Stimulated activated CD8-positive, alpha-beta memory T cell treated with anti-CD3 and anti-CD28 coated beads, Interleukin-15, amount 100 ng/mL, for 24 hours (primary cell): ENCODE data around the gene CLDN16.

Experiments
- DNase-seq: peaks from one replicate; pipeline ENCODE4 v3.0.0-alpha.2; 2020; ENCODE audit warnings: low read depth

The CLDN16 gene

GRCh38 chr3:190387578-190388213, at the start of gene CLDN16:
Gene CLDN16, plus strand, starts transcription at chr3:190388163. Its CDS starts 167 bp downstream, at chr3:190388330.
- DNase-seq = no peak

GRCh38 chr3:190338717-190339116, 49.2 kb upstream of the CLDN16 start:
- DNase-seq = no peak

GRCh38 chr3:190339130-190339529, 48.8 kb upstream of the CLDN16 start:
- DNase-seq = no peak

DNA sequence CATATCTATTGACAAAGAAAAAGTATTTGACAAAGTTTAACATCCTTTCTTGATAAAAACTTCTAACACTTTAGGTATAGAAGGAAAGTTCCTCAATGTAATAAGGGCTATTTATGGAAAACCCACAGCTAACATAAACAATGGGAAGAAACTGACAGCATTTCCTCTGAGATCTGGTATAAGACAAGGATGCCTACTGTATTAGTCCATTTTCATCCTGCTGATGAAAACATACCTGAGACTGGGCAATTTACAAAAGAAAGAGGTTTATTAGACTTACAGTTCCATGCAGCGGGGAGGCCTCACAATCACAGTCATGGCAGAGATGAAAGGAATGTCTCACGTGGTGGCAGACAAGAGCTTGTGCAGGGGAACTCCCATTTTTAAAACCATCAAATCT, 47.9 kb upstream of the CLDN16 start:
- DNase-seq = no peak

- DNase-seq = no peak
Observed at GRCh38 chr3:190345027-190345821, 42.7 kb upstream of the CLDN16 start.

- DNase-seq = no peak
Observed at GRCh38 chr3:190345878-190346277, 42.1 kb upstream of the CLDN16 start.

DNA sequence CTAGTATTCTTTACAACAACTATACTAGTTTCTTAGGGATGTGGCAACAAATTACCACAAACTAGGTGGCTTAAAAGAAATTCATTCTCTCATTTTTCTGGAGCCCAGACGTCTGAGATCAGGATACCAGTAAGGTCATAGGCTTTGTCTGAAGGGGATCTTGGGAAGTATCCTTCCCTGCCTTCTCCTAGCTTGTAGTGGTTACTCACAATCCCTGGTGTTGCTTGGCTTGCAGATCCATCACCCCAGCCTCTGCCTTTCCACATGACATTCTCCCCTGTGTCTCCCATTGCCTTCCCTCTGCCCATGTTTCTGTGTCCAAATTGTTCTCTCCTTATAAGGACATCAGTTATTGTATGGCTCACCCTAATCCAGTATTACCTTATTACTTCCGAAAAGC, 41.4 kb upstream of the CLDN16 start:
- no peak for DNase-seq

GRCh38 chr3:190352861-190353457, 35.0 kb upstream of the CLDN16 start:
- no peak for DNase-seq

DNA sequence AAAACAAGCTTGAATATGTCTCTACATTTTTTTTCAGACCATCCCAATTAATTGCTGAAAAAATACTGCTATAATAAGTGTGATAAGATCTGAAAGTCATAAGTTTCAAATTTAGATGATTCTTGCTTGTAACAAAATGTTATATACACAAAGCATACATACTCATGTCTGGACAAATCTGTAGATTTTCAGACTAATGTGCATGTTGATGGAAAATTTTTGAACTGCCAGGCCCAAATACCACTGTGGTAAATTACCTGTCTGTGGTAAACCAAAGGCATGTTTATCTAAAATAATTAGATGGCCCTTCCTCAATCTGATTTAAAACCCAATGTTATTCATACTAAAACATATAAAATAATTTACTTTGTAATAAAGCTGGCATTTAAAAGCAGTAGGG, 31.7 kb upstream of the CLDN16 start:
- DNase-seq = no peak

DNA sequence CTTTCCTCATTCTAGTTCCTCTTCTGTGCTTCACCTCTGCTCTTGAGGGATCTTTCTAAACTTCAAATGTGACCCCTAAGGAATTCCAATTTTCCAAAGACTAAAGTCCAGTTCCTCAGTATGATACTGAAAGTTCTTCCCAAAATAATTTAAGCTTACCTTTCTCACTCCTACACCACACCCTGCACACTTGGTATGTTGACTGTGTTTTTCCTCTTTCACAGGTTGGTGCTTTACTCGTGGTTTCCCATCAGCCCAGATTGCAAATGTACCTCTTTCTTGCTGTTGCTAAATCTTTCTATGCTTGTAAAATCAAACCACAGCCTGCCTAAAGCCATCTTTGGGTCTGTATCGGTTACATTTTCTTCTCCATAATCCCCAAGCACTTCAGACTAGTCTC, 30.5 kb upstream of the CLDN16 start:
- no peak for DNase-seq

DNA sequence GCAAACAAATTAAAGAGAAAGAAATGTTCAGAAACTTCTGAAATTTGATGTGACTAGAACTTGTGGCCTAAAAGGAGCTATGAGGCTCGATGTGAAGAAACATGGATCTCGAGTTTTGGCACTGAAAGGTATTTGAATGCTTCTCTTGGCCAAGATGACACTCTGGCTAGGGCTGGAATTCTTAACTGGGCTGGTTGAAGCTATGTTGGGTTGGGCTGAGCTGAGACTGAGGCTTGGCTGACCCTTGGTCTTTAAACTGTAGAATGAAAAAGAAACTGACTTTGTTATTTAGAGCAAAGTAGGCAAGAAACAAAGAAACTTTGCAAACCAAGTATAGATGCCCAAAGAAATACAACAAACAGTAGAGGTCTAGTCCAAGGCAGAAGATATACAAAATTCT, 28.1 kb upstream of the CLDN16 start:
- no peak for DNase-seq

DNA sequence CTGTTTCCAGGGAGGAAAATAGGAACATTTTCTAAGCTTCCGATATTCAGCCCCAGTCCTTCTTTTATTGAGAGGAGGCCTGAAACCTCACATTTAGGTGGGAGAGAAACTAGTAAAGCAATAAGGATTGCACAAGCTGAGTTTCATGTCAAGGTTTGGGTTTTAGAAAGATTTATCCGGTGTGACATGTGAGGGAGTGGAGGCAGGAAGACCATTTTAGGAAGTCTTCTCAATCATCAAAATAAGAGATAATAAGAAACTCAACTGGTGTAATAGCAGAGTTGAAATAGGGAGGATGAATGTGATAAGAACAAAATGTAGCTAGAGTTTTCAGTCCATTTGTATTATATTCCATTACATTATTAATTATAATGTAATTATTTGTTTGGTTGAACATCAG, 27.7 kb upstream of the CLDN16 start:
- no peak for DNase-seq

GRCh38 chr3:190361791-190362190, 26.2 kb upstream of the CLDN16 start:
- DNase-seq = no peak

DNA sequence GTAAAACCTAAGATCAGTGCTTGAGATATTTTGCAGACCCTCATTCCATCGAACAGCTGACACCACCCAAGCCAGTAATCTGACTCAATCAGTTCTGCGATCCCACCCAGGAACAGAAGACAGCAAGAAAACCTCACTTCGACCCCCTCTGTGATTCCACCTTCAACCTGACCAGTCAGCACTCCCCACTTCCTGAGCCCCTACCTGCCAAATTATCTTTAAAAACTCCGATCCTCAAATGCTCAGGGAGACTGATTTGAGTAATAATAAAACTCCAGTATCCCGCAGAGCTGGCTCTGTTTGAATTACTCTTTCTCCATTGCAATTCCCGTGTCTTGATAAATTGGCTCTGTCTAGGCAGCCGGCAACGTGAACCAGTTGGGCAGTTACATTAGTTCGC, 25.7 kb upstream of the CLDN16 start:
- no peak for DNase-seq

DNA sequence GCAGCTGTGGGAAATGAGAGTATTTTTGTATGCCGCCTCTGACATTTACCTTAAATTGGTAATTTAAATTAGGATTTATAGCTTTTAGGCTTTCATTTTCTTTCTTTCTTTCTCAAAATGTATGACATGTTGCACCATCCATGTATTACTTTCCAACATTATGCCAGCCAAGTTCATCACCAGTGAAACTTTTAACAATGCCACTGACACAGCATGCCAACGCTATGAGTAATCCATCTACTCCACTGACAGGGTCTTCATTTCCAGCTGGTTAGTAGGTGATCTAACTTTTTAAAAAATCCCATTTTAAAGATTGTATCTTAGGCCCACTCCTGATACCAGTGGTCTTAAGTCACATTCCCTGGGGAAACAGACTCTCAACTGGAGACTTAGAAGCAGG, 21.8 kb upstream of the CLDN16 start:
- no peak for DNase-seq

DNA sequence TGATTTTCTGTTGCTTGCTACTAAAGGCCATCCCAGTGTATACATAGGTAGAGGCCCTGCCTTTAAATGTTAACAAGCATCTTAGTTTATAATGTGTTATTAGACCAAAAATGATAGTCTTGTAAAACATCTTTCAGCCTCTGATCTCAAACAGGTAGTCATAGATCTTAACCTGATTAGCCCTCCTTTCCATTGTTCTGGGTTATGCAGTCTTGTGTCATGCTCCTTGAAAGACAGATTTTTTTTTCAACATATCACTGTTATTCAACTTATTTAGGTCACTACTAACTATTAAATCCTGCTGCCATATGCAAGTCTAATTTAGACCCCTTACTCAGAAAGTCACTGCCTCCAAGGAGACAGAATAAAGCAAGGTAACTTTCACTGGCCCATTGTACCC, 19.1 kb upstream of the CLDN16 start:
- no peak for DNase-seq

DNA sequence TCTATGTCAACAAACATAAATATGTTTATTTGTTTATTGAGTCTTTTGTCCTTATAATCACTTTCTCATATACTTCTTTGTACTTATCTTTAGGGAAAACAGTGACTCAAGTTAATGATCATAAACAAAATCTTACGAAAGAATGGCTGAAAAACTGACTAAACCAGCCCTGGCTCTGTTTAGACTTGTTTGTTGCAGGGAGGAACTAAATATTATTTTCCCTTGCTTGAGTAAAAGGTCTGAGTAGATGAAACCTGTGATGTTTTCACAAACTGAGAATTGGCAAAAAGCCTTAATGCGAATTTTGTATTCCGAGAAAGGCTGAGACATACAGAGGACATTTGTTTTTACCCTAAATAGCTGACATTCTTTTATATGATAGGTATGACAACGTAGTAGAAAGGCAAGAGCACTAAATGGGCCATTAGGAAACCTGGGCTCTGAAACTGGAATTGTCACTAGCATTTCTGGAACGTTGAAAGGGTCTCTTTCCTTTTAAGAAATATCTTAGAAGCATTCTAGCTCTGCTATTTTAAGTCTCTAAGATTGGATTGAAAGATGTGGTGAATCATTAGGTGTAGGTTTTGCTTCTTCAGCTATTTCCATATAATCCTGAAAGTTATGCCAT, 18.2 kb upstream of the CLDN16 start:
- DNase-seq = no peak

- no peak for DNase-seq
Observed at GRCh38 chr3:190370369-190370768, 17.6 kb upstream of the CLDN16 start.

DNA sequence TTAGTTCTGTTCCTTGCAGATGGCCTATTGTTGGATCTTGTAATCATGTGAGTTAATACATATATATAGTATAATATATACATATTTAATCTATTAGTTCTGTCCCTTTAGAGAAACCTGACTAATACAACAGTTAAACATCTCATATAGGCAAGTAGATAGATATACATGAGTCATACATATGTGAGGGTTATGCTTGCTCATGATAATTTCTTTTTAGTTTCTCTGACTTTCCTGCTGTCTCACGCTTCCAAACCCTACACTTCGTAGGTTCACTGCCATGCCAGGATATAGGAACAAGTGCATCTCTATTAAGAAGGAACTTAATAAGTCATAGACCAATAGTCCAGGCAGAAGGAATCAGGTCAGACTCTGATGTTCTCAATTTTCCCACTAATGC, 16.8 kb upstream of the CLDN16 start:
- no peak for DNase-seq

- no peak for DNase-seq
Observed at GRCh38 chr3:190375246-190375645, 12.7 kb upstream of the CLDN16 start.

DNA sequence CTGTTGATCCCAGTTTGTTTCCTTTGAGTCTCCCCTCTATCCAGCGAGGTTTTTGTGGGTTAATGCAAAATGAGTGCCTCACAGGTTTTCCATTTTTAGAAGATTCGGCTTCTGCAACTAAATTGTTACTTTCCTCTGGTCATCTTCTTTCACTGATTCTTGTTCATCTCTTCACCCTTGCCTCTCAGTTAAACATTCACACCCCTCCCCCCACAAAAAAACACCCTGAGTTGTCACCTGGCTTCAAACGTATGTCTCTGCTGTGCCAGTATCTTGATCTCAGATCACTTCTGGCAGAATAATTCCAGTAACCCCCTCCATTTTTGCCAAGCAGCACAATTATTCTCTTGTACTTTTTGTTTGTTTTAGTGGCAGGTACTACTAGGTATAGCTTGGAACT, 12.3 kb upstream of the CLDN16 start:
- DNase-seq = no peak

GRCh38 chr3:190378240-190378891, 9.6 kb upstream of the CLDN16 start:
- DNase-seq = no peak
